Measurements from ENCODE around the gene THBS3.
"Not testable (repeated sequence)": the region's sequence is repeated elsewhere in the genome, so short reads cannot be mapped to it uniquely, and the experiment has no call there.

The THBS3 gene

DNA sequence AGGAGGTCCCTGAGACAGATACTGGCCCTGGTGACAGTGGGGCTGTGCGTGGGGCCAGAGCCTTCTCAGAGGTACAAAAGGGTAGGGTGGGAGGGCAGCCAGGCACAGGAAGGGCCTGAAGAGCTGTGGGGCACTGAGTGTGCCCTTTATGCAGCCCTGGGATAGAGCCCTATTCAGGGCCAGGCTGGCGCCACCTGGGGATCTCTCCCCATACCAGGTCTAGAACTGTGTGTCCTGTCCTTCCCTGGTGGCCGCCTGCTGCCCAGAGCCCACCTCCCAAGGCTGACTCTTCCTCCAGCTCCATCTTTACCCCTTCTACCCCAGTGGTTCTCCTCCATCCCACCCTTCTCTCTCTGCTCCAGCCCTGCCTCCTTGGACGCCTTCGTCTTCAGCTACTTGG, 25.8 kb upstream of the THBS3 start:
- DNase-seq (ENCODE audit: low spot score), result not testable (repeated sequence)

DNA sequence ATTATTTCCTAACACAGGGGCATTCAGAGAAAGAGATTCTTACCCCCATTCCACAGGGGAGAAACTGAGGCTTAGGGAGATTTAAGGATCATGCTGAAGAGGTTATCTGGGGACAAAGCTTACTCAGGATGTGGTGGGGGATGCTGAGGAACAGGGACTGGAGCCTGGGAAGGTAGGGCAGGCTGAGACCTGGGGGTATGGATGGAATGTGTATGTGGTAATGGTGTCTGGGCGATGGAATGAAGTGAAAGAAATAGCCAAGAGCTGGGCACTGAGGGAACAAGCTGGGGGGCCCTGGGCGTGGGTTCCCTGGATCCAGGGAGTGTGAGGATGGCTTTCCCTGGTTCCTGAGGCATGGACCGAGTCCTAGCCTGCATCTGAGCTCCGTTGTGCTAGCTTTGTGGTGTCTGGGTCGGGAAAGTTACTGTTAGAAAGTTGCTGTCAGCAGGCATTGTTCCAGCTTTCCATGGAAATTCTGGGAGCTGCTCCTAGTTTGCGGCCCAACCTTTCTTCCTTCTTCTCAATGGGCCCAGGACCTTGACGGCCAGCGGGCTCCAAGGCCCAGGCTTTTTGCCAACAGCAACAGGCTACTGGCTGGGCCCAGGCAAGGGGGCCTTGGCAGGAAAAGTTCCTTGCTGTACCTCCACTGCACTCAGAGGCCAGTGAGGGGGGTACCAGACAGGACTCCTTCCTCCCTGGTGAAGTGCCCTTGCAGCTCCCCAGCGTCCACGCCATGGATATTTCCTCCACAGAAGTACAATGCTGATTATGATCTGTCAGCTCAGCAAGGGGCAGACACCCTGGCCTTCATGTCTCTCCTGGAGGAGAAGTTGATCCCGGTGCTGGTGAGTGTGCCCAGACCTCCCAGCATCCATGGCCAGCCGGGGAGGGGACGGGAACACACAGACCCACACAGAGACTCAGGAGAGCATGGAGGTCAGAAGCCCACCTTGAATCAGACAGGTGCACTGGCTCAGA, 24.6 kb upstream of the THBS3 start:
- not testable (repeated sequence) for DNase-seq (ENCODE audit: low spot score)

DNA sequence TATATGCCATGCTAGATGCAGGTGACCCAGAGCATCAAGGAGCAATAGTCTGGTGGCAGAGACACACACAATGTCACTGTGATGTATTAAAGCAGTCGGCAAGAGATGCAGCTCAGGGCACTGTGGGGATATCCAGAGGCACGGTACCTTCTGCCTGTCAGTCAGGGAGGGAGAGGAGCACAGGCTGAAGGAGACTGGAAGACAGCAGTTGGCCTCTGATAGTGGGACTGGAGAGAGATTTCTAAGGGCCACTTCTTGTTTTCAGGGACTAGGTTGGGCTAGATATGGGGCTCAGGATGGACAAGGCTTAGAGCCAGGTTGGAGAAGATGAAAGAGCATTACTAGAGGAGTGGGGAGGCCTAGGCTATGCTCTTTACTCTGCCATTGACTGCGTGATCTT, 23.6 kb upstream of the THBS3 start:
- not testable (repeated sequence) for DNase-seq (ENCODE audit: low spot score)

DNA sequence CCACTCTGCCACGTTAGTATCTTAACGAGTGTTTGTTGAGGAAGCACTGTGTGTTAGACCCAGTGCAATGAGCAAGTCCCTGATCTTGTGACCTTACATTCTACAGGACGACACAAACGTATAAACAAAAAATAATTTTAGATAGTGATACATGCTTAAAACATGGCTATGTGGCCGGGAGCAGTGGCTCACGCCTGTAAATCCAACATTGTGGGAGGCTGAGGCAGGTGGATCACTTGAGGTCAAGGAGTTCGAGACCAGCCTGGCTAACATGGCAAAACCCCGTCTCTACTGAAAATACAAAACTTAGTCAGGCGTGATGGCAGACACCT, 20.4 kb upstream of the THBS3 start:
- DNase-seq (ENCODE audit: low spot score), result no peak

DNA sequence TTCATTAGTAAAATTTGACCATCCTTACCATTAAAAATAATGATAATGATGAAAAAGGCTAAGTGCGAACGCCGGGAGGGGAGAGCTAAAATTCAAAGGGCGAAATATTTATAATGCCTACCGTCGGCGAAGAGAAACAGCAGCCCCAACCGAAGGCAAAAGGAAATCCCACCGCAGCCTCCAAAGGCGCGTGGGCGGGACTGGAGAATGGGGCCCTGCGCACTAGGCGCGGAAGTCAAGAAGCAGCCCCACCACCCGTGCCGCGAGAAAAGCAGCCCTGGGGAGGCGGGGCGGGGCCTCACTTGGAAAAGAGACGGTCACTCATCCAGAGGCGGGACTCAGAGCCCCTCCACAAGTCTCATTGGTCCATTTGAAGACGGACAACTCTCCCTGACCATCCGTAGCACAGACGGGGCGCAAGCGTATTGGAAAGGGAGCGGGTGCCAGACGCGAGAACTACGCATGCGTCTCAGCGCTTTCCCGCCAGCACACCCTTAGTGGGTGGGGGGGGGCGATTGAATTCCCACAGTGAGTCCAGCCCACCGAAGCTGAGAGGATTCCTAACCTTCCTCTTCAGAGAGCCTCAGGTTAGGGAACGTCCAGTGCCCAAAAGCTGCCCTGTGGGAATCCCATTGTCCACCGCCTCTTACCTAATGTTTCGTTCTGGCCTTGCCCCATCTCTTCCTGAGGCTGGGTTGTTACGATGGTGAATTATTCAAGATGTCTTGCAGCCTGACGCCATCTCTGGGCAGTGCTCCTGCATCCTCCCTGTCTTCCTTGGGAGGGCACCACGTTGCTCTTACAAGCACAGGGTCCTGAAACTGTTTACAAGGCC, 19.8 kb upstream of the THBS3 start:
- DNase-seq (ENCODE audit: low spot score), result peak; percentile 99

DNA sequence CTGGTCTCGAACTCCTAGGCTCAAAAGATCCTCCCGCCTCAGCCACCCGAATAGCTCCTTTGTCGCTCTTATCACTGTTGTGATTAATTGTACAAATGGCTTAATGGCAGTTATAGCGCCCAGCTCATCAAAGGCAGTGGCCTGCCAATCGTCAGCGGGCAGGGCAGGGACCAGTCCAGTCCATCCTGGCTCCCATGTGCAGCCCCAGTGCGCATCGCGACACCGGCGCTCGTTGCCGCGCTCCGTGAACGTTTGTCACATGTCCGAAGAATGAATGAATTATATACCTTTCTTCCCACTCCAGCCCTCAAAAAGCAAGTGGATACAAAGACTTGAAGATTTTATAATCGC, 19.2 kb upstream of the THBS3 start:
- DNase-seq (ENCODE audit: low spot score), result peak; percentile 76

DNA sequence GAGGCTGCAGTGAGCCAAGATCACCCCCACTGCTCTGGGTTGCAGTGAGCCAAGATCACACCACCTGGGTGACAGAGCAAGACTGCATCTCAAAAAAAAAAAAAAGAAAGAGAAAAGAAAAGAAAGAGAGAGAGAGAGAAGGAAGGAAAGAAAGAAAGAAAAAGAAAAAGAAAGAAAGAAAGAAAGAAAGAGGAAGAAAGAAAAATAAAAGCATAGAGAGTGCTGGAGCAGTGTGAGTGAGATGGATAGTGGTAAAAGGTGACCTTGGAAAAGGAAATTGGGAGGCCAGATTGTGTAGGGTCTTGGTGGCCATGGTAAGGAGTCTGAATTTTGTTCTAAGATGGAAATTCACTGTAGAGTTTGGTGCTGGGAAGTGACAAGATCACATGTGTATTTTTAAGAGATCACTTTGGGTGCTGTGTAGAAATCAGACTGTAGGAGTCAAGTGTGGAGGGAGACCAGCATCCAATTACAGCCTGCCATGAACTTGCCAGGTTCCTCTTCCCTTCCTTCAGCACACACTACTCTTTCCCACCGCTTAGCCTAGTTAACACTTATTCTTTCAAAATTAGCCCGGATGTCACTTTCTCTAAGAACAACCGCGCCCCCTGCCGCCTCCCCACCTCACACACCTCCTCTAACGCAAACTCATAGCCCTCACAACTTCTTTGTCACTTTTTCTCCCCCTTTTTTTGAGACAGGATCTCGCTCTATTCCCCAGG, 18.7 kb upstream of the THBS3 start:
- DNase-seq (ENCODE audit: low spot score), result peak; percentile 82

DNA sequence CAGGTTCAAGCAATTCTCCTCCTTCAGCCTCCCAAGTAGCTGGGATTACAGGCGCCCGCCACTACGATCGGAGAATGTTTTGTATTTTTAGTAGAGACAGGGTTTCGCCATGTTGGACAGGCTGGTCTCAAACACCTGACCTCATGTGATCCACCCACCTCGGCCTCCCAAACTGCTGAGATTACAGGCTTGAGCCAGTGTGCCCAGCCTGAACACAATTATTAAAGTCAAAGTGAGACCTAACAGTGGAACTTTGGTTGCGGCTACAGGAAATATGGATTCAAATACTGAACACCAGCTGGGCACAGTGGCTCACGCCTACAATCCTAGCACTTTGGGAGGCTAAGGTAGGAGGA, 17.7 kb upstream of the THBS3 start:
- not testable (repeated sequence) for DNase-seq (ENCODE audit: low spot score)

DNA sequence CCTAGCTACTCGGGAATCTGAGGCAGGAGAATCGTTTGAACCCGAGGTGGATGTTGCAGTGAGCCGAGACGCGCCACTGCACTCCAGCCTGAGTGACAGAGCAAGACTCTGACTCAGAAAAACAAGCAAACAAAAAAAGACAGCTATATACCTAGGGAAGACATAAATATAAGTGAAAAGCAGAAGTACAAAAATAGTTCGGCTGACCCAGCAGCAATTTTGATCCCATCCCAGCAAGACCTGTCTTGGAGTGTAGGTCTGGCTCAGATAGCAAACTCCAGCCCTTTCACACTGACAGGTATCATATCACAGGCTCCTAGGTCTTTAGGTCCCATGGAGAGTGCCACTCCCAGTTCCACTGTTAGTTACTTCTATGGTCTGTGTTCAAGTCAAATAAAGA, 15.3 kb upstream of the THBS3 start:
- no peak for DNase-seq (ENCODE audit: low spot score)

DNA sequence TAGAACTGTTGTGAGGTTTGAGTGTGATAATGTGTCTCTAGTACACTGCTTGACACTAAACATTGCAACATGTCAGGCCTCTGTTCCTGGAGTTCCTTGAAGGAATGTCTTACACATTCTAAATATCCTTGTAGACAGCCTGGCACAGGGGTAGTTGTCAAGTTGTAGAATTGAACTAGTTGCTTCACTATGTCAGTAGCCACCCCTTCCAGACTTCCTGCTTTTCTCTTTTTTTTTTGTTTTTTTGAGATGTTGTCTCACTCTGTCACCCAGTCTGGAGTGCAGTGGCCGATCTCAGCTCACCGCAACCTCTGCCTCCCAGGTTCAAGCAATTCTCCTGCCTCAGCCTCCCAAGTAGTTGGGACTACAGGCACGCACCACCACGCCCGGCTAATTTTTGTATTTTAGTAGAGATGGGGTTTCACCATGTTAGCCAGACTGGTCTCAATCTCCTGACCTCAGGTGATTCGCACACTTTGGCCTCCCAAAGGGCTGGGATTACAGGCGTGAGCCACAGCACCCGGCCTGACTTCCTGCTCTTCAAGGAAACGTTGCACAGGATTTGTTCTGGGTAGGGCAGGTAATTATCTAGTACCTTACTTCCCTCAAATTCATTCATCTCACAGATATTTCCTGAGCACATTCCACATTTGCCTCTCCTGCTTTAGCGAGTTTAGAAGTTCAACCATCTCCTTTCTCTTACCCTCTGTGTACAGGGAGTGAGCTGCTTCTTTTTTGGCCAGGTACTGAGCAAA, 12.7 kb upstream of the THBS3 start:
- not testable (repeated sequence) for DNase-seq (ENCODE audit: low spot score)

DNA sequence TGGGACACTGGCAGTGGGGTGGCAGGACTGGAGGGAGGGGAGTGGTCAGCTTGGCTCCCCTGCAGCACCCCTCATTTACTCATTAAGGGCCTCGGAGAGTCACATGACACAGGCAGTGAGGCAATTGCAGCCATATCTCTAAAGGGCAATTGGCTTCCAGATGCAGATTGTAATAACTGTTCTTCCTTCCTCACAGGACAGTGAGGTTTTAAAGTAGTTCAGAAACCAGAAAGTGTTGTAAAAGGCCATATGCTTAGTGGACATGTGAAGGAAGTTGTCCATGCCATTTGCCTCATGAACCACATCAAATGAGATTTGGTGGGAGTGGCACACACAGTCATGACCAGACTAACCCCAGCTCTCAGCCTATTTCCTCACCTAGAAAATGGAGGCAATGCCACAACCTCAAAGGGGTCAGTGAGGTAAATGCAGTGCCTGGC, 11.9 kb upstream of the THBS3 start:
- peak; percentile 95 for DNase-seq (ENCODE audit: low spot score)

DNA sequence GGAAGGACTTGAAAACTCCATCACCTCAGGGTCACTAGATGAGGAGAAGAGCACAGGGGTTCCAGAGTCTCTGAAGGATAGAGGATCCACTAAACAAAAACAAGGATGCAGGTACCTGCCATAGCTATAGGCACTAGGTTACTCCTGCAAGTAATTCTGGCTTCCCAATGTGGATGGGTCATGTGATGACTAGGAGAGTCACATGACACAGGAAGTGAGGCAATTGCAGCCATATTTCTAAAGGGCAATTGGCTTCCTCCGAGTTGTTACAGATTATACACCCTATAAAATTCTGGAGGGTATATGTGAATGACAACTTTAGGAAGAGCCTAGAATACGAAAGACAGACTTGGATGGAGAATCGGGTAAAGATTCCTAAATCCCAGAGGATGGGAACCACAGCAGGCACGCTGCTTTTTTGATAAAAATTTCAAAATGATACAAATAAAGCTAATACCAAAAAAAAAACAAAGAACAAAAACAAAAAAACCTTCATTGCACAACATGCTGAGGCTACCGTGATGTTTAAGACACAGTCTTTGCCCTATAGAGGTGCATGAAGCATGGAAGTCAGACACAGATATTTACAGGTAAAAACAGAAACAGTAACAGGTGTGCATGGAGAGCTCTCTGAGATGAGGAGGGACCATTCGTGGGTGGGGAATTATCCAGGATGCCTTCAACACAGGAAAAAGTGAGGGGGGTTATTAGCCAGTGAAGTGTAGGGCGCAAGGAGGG, 11.3 kb upstream of the THBS3 start:
- peak; percentile 60 for DNase-seq (ENCODE audit: low spot score)

DNA sequence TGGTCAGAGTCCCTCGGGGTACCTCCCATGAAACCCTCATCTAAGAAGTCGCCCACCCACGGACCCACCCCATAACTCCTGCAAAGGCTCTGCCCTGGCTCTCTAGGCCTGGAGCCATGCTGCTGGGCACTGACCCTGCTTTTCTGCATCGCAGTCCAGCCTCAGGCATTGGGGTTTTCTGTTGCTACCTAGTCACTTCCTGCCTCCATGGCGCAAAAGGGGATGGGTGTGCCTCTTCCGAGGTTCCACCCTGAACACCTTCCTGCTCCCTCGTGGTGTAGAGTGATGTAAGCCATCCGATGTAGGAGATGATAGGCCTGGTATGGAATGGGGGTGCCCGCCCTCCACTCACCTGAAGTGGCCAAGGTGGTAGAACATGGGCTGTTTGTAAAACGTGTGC, 7.0 kb upstream of the THBS3 start:
- DNase-seq (ENCODE audit: low spot score), result not testable (repeated sequence)

DNA sequence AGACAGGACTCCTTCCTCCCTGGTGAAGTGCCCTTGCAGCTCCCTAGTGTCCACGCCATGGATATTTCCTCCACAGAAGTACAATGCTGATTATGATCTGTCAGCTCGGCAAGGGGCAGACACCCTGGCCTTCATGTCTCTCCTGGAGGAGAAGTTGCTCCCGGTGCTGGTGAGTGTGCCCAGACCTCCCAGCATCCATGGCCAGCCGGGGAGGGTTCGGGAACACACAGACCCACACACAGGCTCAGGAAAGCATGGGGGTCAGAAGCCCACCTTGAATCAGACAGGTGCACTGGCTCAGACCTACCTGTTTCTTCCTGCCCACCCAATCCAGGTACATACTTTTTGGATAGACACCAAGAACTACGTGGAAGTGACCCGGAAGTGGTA, 4.3 kb upstream of the THBS3 start:
- not testable (repeated sequence) for DNase-seq (ENCODE audit: low spot score)

DNA sequence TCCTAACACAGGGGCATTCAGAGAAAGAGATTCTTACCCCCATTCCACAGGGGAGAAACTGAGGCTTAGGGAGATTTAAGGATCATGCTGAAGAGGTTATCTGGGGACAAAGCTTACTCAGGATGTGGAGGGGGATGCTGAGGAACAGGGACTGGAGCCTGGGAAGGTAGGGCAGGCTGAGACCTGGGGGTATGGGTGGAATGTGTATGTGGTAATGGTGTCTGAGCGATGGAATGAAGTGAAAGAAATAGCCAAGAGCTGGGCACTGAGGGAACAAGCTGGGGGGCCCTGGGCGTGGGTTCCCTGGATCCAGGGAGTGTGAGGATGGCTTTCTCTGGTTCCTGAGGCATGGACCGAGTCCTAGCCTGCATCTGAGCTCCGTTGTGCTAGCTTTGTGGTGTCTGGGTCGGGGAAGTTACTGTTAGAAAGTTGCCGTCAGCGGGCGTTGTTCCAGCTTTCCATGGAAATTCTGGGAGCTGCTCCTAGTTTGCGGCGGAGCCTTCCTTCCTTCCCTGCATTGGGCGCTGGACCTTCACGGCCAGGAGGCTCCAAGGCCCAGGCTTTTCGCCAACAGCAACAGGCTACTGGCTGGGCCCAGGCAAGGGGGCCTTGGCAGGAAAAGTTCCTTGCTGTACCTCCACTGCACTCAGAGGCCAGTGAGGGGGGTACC, 3.8 kb upstream of the THBS3 start:
- DNase-seq (ENCODE audit: low spot score), result not testable (repeated sequence)

DNA sequence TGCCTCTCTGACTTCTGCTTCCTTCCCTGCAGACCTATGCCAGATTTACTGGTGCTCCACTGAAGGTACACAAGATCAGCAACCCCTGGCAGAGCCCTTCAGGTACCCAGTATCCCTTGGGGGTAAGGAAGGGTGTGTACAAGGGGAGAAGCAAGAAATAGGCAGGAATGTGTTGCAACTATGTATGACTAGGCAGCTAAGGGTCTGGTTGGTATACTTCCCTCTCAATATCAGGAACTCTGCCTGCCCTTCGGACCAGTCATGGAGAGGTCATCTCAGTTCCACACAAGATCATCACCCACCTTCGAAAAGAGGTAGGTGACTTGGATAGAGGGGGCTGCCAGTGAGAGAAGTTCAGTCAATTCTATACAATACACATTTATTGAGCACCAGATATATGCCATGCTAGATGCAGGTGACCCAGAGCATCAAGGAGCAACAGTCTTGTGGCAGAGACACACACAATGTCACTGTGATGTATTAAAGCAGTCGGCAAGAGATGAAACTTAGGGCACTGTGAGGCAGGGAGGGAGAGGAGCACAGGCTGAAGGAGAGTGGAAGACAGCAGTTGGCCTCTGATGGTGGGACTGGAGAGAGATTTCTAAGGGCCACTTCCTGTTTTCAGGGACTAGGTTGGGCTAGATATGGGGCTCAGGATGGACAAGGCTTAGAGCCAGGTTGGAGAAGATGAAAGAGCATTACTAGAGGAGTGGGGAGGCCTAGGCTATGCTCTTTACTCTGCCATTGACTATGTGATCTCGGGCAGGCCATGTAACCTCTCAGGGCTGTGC, 2.8 kb upstream of the THBS3 start:
- no peak for DNase-seq (ENCODE audit: low spot score)

DNA sequence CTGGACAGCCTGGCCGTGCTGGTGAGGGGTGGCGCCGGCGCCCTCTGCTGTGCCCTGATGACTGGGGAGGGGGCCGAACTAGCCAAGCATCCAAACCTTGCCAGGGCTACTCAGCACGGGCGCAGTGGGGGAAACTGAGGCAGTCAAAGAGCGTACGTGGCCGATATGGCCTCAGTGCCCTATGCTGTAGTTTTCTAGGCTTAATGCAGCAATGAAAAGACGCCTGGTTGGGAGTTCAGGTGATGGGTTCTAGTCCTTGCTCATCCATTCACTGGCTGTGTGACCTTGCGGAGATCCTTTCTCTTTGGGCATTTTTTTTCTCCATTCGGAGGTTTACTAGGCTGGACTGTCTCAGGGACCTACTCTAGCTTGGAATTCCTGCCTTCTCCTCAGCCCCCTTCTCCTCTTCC, 1.6 kb upstream of the THBS3 start:
- no peak for DNase-seq (ENCODE audit: low spot score)

DNA sequence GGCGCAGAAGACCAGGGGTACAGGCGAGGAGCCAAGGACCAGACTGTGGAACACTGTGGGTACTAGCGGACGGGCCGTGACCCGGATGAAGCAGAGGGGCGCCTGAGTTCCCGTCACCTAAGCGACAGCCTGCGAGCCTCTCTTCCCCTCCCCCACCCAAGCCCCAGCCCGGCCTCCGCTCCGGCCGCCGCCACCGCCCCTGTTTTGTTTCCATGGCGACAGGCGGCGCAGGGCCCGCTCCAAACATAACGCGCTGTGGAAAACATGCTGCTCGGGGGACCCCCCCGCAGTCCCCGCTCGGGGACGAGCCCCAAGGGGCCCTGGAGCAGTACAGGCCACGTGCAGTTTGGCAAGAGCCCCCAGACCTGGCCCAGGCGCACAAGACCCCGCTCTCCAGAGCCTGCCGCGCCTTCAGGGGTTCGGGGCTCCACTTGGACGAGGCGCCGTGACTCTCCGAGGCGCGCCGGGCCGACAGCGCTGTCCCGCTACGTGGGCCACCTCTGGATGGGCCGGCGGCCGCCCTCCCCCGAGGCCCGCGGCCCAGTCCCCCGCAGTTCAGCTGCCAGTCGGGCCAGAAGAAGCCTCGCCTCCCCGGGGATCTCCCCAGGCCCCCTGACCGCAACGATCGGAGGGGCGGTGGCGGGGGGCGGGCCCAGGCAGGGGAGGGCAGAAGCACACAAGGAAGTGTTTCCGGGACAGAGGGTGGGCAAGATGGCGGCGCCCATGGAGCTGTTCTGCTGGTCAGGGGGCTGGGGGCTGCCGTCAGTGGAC, 1.0 kb upstream of the THBS3 start, which contains the start of gene MTX1:
TSS of gene MTX1 (plus strand) at position 155 of the 771 bp plus-strand sequence. CDS start at position 265, 110 bp downstream.
- DNase-seq (ENCODE audit: low spot score), result peak; percentile 67
